Measurements from ENCODE around the gene SH3RF3.
"Not testable (repeated sequence)": the region's sequence is repeated elsewhere in the genome, so short reads cannot be mapped to it uniquely, and the experiment has no call there.

The SH3RF3 gene

DNA sequence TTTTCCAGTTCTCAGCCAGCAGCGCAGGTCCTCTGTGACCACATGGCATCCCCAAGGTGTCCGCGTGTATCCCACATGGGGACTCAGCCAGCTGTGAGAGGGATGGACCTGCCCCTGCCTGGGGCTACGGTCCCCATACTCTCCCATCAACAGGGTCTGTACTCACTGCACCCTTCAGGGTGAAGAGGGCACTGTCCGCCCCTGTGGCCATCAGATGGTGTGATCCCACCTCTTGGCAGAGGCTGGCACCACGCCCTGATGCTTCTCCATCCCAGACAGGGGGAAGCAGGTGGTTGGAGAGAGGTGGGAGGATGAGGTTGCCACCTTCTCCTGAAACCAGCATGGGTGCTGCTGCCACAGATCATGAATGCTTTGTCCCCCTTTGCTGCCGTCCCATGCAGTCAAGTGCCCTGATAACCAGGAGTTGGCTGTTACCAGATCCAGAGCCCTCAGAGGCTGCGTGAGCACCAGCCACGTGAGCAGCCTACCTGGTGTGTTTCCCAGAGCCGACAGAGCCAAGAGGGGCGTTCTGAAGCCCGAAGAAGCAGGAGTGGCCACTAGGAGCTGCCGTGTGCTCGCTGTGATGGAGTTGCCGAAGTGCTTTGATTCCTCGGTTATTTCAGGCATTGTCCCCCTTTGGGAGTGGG lies 93.9 kb downstream of the SH3RF3 start:
- DNase-seq, result no peak

DNA sequence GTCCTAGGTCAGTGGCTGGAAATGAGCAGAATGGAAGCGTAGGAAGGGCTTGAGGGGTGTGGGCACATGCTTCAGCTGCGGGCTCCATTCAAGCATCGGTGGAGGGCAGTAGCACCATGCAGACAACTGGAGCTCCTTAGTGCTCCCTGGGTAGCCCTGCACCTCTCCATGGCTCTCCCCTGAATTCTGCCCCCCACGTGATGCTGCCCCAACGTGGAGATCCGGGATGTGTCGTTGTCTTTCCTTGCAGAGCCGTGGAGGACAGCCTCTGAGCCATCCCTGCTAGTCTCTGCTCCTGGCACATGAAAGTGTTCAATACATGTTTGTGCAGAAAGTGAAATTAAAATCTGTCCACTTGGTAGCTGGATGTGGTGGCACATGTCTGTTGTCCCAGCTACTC lies 94.5 kb downstream of the SH3RF3 start:
- DNase-seq, result no peak

DNA sequence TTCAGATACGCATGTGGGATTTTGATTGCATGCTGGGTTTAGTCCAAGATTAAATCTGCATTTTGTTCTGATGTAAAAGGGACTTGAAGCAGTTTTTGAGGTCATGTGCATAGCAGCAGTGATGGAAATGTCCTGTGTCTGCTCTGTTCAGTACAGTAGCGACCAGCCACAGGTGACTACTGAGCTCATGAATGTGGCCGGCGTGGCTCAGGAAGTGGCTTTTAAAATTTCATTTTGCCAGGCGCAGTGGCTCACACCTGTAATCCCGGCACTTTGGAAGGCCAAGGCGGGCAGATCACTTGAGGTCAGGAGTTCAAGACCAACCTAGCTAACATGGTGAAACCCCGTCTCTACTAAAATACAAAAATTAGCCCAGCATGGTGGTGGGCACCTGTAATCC lies 95.3 kb downstream of the SH3RF3 start:
- DNase-seq, result not testable (repeated sequence)

DNA sequence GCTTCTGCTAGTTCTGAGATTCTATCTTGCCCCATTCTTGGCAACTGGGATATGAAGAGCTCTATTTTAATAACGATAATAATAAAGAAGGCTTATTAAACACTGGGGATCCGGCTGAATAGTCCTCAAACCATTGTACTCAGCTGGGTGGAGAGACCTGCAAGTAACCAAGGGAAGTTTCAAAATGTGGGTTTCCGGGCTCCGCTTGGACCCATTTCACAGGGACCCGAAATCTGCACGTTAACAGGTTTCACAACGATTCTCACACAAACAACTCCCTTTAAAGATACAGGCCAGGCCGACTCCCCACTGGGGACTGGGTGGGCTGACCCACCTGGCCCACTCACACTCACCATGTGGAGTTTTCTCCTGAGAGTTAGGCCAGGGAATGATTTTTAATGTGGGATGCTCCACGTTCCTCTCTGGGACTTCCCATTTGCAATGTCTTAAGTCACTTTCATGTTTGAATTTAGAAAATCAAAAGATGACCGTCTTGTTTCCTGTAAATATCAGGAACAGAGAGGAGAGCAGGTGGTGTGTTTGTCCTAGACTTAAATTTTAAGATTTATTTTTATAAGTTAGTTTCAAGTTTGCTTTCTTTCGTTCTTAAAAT lies 96.3 kb downstream of the SH3RF3 start:
- DNase-seq, result no peak

DNA sequence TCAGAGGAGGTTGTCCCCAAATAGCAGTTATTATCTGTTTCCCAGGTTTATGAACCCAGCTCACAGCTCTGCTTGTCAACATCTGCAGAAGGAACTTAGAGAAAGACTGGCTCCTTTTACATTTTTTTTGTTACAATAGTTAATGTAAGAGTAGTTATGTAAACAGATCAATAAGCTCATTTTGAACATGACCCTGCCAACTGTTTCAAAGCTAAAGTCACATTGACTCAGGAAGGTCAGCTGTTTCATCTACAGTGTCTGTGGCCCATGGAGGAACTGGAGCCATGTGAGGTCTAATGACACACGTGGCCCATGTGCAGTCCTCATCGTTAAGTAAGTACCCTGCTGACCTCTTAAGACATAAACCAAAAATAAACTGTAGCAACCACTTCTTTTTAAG lies 97.1 kb downstream of the SH3RF3 start:
- DNase-seq, result no peak

DNA sequence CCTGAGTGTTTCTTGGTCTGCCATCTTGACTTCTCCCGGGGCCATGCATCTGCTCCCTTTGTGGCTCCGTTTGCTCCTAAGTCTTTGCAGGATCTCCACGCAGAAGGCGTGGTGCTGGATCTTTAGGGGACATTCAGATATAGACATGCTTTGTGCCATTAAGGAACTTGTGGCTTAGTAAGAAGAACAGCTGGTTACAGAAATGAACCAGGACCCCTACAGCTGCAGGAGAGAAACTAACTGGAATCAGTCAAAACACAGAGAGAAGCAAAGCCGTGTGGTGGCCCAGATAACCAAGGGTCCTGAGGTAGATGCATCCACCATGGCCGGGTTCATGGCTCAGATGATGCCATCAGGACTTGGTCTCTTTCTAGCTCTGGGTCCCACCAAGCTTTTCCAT lies 97.6 kb downstream of the SH3RF3 start:
- DNase-seq, result no peak

DNA sequence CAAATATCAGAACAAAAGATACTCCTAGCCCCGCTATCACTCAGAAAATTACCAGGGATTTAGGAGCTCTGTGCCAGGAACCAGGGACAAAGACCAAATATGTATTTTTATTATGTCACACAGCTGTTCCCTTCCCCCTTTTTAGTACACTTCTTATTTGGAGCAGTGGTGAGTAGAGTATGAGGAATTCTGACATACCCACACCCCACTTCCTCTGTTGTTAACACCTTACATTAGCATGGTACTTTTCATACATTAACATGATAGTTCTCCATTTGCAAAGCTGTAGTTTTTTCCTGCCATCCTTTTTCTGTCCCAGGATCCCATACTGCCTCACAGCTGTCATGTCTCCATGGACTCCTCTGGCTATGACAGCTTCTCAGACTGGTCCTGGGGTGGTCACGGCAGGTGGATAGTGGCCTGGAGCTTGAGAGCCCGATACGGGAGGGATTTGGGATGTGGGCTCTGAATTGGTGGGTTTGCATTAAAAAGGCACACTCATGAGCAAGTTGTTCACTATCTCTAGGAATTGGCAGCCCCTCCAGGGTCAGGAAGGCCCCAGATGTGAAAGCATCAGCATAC lies 100.2 kb downstream of the SH3RF3 start:
- DNase-seq, result no peak

DNA sequence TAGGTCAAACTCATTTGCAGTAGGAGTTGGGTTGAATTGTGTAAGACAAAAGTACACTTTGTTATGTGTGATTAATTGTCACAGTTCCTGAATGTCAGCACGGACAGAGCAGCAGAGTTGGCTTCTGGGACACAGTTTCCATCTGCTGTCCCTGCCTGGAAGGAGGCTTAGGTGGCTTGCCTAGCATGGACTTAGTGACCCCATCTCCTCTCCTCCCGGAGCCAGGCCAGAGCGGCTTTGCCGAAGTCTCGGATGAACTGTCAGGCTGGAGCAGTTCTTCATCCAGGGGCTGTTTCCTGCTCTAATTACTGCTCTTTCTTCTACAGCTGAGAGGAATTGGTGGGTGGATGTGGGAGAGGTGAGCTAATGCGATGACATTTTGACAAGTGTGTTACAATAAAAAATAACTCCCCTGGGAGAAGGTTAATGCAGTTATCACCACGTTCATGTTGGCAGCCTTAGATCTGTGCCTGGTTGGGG lies 102.0 kb downstream of the SH3RF3 start:
- no peak for DNase-seq

DNA sequence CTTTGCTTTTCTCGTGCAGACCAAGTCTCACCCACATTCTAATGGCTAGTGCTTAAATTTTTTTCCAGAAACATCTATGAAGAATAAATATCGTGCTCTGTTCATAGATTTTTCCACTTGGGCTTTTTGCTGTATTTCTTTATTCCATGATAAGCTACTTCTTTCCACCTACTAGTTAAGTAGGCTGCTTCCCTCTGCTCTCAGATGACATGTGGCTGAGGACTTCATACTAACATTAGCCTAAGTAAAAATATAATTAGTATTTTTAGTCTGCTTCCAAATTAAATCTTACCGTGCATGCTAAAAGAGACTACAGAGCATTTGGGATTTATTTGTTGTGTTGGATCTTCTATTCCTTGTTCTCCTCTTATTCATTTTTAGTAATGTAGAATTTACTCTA lies 102.4 kb downstream of the SH3RF3 start:
- DNase-seq, result no peak

DNA sequence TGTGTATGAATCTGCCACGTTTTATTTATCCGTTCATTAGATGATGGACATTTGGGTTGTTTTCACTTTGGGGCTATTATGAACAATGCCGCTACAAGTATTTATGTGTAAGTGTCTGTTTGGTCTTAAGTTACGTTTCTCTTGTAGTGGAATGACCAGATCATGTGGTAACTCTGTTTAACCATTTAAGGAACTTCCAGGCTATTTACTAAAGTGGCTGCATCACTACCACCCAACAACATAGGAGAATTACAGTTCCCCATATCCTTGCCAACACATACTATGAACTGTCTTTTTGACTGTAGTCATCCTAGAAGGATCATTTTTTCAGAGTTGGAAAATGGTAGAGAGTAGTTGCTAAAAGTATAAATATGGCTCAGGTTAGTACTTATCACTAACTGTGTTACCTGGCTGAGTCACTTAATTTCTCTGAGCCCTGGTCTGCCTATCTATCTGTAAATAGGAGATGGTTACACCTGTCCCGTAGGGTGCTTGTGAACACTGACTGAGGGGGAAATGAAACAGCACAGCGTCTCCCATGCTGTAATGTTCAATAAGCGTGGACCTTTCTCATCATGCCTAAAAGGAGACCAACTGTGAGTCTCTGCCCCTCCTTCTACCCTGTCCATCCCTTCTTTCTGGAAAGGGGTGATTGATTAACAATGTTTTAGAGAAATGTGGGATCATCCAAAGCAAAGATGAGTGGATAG lies 103.1 kb downstream of the SH3RF3 start:
- no peak for DNase-seq

DNA sequence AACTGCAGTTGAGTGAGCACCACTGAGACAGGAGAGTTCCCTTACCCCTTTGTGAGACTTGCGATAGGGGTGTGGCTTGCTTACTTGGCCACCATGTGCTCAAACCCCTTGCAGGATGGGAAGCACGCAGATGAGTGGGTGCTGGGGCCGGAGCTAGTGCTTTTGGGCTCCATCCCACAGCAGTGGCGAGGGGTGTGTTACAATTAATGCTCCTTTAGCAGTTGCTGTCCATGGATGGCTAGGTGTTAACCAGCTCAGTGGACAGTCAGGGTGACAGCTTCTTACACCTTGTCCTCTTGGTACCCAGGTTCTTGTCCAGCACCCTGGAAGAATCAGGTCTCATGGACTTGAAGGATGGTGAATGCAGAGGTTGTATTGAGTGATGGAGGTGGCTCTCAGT lies 103.9 kb downstream of the SH3RF3 start:
- no peak for DNase-seq

DNA sequence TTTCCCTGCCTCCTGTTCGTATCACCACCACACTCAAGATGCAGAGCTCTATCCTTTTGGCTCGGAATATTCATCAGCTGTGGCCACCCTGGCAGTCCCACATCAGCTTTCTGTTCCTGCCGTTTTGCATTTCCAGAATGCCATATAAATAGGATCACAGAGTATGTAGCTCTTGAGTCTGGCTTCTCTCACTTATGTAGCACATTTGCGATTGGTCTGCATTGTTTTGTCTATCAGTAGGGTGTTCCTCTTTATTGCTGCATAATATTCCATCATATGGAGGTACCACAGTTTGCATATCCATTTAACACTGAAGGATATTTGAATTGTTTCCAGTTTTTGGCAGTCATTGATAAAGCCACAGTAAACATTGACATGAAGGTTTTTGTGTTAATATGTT lies 104.6 kb downstream of the SH3RF3 start:
- DNase-seq, result no peak

DNA sequence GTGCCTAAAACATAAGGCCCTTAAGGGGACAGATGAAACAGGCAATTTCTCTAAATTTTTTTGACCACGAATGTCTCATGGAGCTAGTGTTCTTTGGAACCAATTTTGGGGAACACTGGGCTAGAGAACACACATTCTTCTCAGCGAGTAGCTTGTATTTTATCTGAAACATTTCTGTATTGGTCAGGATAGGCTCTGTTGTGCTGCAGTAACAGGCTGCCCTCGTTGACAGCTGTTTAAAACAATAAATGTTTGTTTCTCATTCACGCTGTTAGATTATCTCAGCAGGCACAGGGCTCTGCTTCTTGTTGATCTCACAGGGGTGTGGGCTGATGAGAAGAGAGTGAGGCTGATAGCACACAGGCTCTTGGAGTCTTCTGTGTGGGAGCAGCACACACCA lies 105.3 kb downstream of the SH3RF3 start:
- DNase-seq, result no peak

DNA sequence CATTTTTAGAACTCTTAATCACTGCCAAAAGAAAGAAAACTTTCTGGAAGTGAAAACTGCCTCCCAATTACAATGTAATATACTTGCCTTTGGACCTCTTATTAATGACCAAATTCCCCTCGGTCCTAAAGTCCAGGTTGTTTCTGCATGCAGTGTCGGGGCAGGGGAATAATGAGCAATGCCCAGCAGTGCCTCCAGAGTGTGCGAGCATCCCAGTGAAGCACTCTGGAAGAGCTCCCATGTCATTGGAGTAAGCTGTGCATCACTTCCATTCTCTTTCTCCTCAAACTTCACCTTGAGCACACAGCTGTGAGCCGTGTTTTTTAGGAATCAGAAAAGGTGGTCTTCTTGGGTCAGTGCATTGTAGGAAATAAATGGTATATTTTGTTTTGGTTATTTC lies 107.1 kb downstream of the SH3RF3 start:
- no peak for DNase-seq

DNA sequence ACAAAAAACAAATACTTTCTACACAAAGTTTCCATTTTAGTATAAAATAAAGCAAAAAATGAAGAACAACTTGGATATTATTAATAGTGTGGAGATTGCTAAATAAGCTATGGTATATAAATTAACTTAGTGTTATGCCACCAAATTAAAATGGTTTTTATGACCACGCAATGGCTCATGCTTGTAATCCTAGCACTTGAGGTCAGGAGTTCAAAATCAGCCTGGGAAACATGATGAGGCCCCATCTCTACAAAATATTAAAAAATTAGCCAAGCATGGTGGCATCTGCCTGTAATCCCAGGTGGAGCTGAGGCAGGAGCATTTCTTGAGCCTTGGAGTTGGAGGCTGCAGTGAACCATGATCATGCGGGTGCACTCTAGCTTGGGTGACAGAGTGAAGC lies 108.8 kb downstream of the SH3RF3 start:
- DNase-seq, result no peak

DNA sequence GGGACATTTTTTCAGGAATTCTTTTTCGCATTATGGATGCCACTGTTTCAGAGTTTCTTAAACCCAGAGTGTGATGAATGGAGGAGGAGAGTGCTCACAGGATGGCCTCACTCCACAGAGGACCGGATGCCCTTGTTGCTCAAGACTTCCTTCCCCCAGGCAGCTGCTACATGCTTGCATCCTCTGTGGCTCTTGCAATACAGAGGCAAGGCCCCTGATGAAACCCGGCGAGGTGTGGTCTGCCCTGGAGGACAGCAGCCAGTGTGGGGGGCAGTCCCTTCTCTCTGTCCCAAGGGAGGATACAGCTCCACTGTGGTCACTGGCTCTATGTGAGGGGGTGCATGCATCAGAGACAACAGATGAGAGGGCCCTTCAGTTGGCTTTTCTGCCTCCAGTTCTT lies 109.6 kb downstream of the SH3RF3 start:
- no peak for DNase-seq

DNA sequence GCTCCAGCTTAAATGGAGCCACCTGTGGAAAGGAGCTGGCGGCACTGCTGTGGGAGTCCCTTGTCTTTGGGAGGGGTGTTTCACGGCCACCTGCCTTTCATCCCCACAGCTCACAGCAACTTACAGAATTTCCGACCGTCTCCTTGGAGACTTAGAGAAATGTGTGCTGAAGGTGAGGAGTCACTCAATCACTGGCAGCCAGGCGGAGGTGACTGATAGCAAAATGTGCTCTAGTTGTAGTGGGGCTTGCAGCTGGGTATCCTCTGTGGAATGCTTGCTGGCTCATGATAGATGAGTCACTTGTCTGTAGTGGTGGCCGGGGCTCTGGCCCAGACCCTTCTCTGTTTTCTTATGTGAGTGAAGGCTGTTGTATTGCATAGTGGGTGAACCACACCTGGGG lies 110.7 kb downstream of the SH3RF3 start:
- DNase-seq, result no peak

DNA sequence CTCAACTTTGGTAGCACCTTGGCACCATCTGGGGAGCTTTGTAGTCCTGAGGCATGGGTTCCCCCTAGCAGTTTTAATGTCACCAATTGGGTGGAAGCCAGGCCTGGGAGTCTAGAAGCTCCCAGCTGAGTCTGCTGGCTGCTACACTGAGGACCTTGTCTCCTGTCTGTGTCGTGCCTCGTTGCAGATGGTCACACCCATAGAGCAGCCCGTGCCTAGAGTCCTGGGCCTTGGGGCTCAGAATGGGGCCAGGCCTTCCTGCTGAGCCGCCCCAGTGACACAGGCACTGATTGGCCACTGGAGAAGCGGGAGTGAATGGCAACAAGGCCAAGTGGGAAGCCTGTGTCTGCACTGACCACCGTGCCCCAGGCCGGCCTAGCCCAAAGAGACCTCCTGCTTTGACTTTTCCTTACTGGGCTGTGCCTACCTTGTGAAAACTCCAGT lies 113.2 kb downstream of the SH3RF3 start:
- DNase-seq, result no peak

DNA sequence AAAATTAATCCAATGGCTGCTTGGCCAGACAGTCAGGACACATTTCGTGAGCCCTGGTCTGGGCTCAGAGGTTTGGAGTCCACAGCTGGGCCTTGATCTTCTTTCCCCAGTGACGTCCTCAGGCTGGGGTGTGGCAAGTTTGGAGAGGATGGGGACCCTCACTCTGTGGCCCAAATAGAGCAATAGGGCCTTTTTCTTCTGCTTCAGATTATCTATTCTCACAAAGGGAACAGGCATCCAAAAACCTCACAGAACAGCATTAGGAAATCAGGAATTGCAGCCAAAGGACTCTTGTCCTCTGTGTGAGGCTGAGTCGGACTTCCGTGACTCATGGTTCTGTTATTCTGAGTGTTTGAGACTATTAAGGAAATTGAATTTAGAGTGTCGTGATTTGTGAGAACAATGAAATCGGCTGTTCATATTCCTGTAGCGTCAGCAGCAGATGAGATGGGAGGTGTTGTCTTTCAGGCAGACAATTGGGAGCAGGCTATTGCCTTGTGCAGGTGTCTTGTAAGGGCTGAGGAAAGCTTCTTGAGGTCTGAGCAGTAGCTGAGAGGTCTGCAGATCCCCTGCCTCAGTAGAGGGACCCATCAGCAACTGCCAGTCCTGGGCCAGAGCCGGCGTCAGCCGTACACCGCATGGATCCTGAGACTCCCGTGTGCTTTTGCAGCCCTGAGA lies 113.8 kb downstream of the SH3RF3 start:
- DNase-seq, result no peak

DNA sequence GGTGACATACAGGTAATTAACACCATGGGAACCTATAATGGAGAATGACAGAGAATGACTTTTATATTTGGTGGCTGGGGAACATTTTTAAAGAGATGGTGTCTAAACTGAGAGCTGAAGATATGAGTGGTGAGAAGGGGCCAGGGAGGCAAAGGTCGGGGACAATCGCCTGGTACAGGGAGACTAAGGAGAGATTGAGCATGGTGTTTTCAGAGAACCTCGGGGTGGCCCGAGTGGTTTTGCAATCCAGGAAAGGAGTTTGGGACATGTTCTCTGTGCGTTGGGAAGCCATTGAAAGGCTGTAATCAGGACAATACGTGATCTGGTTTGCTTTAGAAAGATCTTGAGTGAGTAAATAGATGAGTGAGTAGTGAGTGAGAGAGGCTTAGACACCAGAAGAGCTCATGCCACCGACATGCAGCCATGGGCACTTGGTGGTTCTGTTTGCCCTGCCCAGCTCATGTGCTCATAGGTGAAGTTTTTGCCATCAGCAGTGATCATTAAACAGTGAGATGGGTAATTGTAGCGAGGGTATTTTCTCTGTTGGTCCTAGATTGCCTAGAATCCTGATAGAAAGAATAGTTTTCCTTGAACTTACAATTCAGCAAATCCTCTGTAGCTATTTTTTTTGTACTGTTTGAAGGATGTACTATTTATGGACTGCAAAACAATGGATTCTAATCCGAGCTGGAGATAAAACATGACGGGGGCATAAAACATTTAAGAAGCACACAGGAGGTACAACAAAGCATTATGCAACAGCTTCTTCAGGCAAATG lies 114.7 kb downstream of the SH3RF3 start:
- no peak for DNase-seq

DNA sequence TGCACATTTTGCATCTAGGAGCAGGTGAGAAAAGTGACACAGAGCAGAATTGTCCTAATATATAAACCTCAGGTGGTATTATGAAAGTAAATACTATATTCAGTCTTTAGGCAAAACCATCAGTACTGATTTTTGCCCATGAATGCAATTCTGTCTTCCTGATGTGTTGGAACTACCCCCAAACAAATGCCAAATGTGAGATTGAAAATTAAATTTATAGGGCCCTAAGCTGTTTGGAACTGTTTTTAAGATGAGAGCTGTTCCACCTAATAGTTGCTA lies 115.2 kb downstream of the SH3RF3 start:
- DNase-seq, result no peak

DNA sequence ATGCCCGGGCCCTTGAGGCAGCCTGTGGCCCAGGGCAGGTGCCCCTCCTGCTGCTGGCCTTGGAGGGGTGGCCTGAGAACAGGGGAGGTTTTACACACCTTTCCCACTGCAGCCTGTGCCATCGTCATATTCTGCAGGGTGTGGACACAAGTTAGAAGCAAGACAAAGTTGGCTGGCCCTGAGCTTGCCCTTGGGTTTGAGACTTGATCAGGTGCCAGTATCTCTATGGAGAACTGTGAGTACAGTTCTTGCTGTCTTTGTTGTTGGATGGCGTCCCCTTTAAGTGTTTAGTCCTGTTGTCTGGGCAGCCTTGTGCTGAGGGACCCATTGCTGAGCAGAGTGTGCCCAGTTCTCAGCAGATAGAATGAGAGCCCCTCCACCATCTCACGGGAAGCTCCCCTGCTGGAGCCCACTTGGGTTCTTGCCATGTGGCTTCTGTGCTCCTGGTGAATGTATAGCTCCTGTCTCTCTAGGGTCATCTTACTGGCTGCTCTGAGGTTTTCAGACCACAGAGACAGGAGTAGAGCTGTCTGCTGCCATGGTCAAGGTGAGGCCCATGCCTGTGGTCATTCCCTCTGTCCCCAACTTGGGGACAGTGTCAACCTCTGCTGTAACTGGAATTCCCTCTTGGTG lies 115.9 kb downstream of the SH3RF3 start:
- DNase-seq, result no peak
